Measurements from ENCODE around the gene B3GAT1.

DNA sequence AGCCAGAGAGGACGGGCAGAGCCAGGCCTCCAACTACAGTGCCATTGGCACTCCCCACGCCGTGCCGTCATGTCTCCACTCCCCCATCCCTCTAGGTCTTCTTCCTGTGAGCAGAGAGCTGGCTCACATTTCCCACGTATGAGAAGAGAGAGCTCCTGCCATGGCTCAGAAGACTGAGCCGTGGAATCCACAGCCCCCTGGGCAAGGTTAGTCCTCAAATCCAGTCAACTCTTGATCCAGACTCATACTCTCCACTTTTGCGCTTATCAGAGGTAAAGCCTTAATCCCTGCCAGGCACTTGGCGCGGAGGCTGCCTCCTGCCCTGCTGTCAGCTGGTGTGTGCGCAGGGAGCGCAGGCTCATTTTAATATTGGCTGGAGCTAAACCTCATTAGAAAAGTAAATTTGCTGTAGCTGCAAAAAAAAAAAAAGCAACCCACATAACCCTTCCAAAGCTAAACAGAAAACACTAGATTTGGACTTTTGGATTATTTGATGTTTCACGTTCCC, 4.7 kb downstream of the B3GAT1 start:
- TF ChIP-seq, protein P1, sequence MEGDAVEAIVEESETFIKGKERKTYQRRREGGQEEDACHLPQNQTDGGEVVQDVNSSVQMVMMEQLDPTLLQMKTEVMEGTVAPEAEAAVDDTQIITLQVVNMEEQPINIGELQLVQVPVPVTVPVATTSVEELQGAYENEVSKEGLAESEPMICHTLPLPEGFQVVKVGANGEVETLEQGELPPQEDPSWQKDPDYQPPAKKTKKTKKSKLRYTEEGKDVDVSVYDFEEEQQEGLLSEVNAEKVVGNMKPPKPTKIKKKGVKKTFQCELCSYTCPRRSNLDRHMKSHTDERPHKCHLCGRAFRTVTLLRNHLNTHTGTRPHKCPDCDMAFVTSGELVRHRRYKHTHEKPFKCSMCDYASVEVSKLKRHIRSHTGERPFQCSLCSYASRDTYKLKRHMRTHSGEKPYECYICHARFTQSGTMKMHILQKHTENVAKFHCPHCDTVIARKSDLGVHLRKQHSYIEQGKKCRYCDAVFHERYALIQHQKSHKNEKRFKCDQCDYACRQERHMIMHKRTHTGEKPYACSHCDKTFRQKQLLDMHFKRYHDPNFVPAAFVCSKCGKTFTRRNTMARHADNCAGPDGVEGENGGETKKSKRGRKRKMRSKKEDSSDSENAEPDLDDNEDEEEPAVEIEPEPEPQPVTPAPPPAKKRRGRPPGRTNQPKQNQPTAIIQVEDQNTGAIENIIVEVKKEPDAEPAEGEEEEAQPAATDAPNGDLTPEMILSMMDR (IDR thresholded peaks at IDR 0.05) = no peak
- no peak for TF ChIP-seq POLR2A (IDR thresholded peaks at IDR 0.05)
